NT2/D1 (cell line): ENCODE measurements around the gene CRADD.

Source experiments
- SUZ12 ChIP-seq: IDR thresholded peaks from 2 replicates; pipeline ENCODE4 v1.6.1; 2011; ENCODE audit not compliant: insufficient read length, insufficient read depth; ENCODE audit errors: extremely low read depth
- YY1 ChIP-seq: IDR thresholded peaks from 2 replicates; pipeline ENCODE4 v1.6.1; 2011; ENCODE audit not compliant: insufficient read length, insufficient read depth
- ZNF274 ChIP-seq: IDR thresholded peaks from 2 replicates; pipeline ENCODE4 v1.6.1; 2011; ENCODE audit warnings: mild to moderate bottlenecking, low read depth, low read length

DNA sequence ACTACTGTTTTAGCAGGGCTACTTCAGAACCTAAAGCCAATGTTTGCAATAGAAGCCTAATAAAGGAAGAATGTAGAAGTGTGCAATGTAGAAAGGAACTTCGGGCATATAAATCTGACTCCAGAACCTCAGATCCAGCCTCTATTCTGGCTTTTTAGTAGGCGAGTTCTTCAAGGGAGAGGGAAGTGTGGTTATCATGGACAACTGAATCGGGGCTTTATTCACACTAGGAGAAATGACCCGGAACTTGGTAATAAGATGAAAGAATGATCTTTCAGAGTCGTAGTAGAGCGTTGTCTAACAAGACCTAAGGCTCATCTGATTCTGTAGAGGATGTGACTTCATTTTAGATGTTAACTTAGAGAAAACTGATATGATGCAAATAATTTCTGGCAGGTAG is 72.9 kb downstream of the CRADD start:
- TF ChIP-seq YY1 (no peak), ZNF274 (no peak), SUZ12 (no peak)
